Measurements from ENCODE around the gene CBLN3.
A peak's percentile ranks its signal among the peaks of the same experiment; 100 is the strongest.

The CBLN3 gene

DNA sequence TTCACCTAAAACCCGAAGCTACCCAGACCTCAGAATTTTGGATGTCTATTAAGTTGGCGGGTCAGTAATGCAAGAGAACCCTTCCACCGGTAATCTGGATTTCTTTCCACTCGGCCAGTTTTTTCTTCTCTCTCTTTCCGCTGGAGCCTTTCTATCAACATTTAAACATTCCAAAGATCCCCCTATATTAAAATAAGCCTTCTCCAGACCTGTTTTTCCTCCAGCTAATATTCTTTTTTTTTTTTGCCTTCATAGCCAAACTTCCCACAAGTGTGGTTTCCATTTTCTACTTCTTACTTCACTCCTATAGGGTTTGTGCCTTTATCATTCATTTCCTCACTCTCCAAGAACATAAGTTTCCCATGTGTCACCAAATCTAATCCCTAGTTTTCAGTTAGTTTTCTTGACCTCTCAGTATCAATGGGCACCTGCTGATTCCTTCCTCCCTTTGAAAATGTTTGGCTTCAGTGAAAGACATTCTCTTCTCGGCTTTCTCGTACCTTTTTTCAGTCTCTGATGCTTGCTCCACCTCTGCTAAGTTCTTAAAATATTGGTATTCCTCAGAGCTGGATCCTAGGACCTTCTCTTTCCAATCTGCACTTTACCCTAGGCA lies 13.7 kb upstream of the CBLN3 start:
- peaks cover 12% of the 10 kb centered on the region for H3K4me1 ChIP-seq (ENCODE audit: low read length)
- no peak for TF ChIP-seq EZH2phosphoT487 (IDR thresholded peaks at IDR 0.05; ENCODE audit: low read depth)
- TF ChIP-seq, protein P1, sequence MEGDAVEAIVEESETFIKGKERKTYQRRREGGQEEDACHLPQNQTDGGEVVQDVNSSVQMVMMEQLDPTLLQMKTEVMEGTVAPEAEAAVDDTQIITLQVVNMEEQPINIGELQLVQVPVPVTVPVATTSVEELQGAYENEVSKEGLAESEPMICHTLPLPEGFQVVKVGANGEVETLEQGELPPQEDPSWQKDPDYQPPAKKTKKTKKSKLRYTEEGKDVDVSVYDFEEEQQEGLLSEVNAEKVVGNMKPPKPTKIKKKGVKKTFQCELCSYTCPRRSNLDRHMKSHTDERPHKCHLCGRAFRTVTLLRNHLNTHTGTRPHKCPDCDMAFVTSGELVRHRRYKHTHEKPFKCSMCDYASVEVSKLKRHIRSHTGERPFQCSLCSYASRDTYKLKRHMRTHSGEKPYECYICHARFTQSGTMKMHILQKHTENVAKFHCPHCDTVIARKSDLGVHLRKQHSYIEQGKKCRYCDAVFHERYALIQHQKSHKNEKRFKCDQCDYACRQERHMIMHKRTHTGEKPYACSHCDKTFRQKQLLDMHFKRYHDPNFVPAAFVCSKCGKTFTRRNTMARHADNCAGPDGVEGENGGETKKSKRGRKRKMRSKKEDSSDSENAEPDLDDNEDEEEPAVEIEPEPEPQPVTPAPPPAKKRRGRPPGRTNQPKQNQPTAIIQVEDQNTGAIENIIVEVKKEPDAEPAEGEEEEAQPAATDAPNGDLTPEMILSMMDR (IDR thresholded peaks at IDR 0.05; ENCODE audit: low read depth, low read length), result no peak
- peak overlapping the region; percentile 95 for H3K4me3 ChIP-seq (ENCODE audit: low read length)
- H3K27ac ChIP-seq (ENCODE audit: low read length), result peak overlapping the region; percentile 54
- H4K20me1 ChIP-seq (ENCODE audit: insufficient read depth, low read length), result no peaks in the 10 kb centered on the region
- peaks cover 27% of the 10 kb centered on the region for H3K79me2 ChIP-seq (ENCODE audit: low read length)
- H3K27me3 ChIP-seq (ENCODE audit: low read depth, low read length), result no peaks in the 10 kb centered on the region
- H2AFZ ChIP-seq (ENCODE audit: low read depth, low read length), result peak overlapping the region; percentile 69
- peaks cover 27% of the 10 kb centered on the region for H3K36me3 ChIP-seq (replicated peaks; ENCODE audit: low read depth, low read length)
- no peaks in the 10 kb centered on the region for H3K9me3 ChIP-seq (ENCODE audit: insufficient read depth, low read length)
- peak overlapping the region; percentile 91 for H3K4me2 ChIP-seq (ENCODE audit: low read length)
- peak overlapping the region; percentile 88 for H3K9ac ChIP-seq (ENCODE audit: low read length)

DNA sequence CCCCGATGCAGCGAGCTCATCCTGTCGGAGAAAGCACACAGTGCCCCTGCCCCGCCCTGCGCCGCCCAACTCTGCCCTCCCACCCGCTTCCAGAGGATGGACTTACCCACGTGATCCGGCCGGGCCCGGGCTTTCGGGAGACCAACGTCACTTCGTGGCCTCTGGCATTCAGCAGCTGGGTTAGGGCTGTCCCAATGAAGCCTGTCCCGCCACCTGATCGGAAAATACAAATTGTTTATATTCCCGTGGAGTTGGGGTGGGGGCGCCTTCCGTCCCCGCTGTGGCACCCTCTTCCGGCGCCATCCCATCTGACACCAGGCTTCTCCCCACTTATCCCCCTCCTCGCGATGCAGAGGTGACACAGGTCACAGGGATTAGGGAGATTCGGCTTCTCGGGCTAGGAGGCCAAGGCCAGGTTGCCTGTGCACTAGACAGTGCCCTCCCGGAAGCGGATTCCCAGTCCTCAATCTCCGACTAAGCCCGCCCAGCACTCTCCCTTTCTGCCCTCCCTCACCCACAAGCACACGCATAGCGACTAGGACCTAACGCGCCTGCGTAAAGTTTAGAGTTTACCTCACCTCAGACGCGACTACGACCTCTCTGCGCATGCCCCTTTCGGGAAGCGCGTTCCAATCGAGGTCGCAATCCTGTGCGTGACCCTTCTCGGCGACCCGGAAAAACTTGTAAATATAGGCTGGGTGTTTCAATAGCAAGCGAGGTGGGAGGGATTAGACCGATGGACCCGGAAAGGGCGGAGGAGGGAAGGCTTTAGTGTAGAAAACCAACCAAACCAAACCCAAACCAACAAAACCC lies 13.0 kb upstream of the CBLN3 start, which contains the start of gene SDR39U1:
Gene SDR39U1, minus strand, starts transcription at position 537 of the 813 bp plus-strand sequence. Its CDS starts 7 bp downstream, at position 530.
- TF ChIP-seq, protein P1 (IDR thresholded peaks at IDR 0.05; ENCODE audit: low read depth, low read length), result no peak; the same call in 1 of the 2 replicates
- TF ChIP-seq EZH2phosphoT487 (IDR thresholded peaks at IDR 0.05; ENCODE audit: low read depth), result no peak

DNA sequence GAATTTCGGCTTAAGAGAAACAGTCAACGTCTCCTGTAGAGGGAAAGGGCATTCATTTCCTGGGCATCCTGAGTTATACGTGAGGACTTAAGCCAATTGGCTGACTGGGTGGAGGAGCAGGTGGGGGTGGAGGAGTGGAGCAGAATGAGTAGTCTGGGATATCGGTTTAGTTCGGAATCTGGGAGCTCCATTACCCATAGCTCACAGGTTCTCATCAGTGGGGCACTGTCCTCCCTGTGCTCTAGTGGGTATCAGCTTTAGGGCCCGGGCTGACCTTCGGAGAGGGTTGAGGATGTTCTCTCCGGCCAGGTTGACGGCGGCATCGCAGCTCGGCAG lies 12.4 kb upstream of the CBLN3 start:
- peak overlapping the region; percentile 99 for H3K9ac ChIP-seq (ENCODE audit: low read length)
- H3K9me3 ChIP-seq (ENCODE audit: insufficient read depth, low read length), result no peaks in the 10 kb centered on the region
- H2AFZ ChIP-seq (ENCODE audit: low read depth, low read length), result no peak overlapping the region
- no peaks in the 10 kb centered on the region for H3K27me3 ChIP-seq (ENCODE audit: low read depth, low read length)
- H3K27ac ChIP-seq (ENCODE audit: low read length), result peak overlapping the region; percentile 85
- no peaks in the 10 kb centered on the region for H4K20me1 ChIP-seq (ENCODE audit: insufficient read depth, low read length)
- H3K4me1 ChIP-seq (ENCODE audit: low read length), result peaks cover 12% of the 10 kb centered on the region
- H3K36me3 ChIP-seq (replicated peaks; ENCODE audit: low read depth, low read length), result peaks cover 40% of the 10 kb centered on the region
- peak overlapping the region; percentile 95 for H3K4me3 ChIP-seq (ENCODE audit: low read length)
- TF ChIP-seq, protein P1 (IDR thresholded peaks at IDR 0.05; ENCODE audit: low read depth, low read length), result no peak
- no peak for TF ChIP-seq EZH2phosphoT487 (IDR thresholded peaks at IDR 0.05; ENCODE audit: low read depth)
- peaks cover 27% of the 10 kb centered on the region for H3K79me2 ChIP-seq (ENCODE audit: low read length)
- H3K4me2 ChIP-seq (ENCODE audit: low read length), result peak overlapping the region; percentile 98

More for the DNA sequence above, 13.0 kb upstream of the CBLN3 start, which contains the start of gene SDR39U1:
- Histone ChIP-seq H3K4me2 (ENCODE audit: low read length) (peak within 1 kb of the TSS; percentile 98), H3K36me3 (replicated peaks; ENCODE audit: low read depth, low read length) (peaks cover 34% of the 10 kb centered on the region), H2AFZ (ENCODE audit: low read depth, low read length) (peak within 1 kb of the TSS; percentile 79), H3K27me3 (ENCODE audit: low read depth, low read length) (no peaks in the 10 kb centered on the region), H3K79me2 (ENCODE audit: low read length) (peaks cover 27% of the 10 kb centered on the region), H3K4me3 (ENCODE audit: low read length) (peak within 1 kb of the TSS; percentile 95), H4K20me1 (ENCODE audit: insufficient read depth, low read length) (no peaks in the 10 kb centered on the region), H3K9ac (ENCODE audit: low read length) (peak within 1 kb of the TSS; percentile 99), H3K27ac (ENCODE audit: low read length) (peak within 1 kb of the TSS; percentile 85), H3K9me3 (ENCODE audit: insufficient read depth, low read length) (no peaks in the 10 kb centered on the region), H3K4me1 (ENCODE audit: low read length) (peaks cover 12% of the 10 kb centered on the region)

DNA sequence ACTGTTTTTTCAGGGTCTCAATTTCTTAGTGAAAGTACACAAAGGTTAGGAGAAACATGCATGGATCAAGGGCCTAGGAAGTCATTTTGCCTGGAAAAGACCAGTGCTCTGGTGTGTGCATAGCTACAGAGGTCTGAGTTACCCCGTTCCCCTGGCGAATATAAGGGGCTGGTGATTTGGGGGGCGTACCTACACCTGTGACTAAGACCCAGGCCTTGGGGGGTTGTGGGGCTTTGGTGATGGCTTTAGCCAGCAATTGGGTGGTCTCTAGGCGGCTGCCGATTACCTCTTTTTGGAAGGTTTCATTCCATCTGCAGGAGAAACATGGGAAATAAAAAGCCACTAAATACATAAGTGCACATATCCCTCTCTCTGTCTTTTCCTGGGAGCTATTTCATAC lies 12.0 kb upstream of the CBLN3 start:
- H3K27me3 ChIP-seq (ENCODE audit: low read depth, low read length), result no peaks in the 10 kb centered on the region
- H3K27ac ChIP-seq (ENCODE audit: low read length), result peak overlapping the region; percentile 85; the same call in 1 of the 2 replicates
- TF ChIP-seq EZH2phosphoT487 (IDR thresholded peaks at IDR 0.05; ENCODE audit: low read depth), result no peak
- TF ChIP-seq, protein P1 (IDR thresholded peaks at IDR 0.05; ENCODE audit: low read depth, low read length), result no peak
- peaks cover 27% of the 10 kb centered on the region for H3K79me2 ChIP-seq (ENCODE audit: low read length)
- H3K4me1 ChIP-seq (ENCODE audit: low read length), result peaks cover 12% of the 10 kb centered on the region
- H2AFZ ChIP-seq (ENCODE audit: low read depth, low read length), result no peak overlapping the region
- peak overlapping the region; percentile 99 for H3K9ac ChIP-seq (ENCODE audit: low read length)
- peak overlapping the region; percentile 95 for H3K4me3 ChIP-seq (ENCODE audit: low read length)
- peak overlapping the region; percentile 98 for H3K4me2 ChIP-seq (ENCODE audit: low read length)
- no peaks in the 10 kb centered on the region for H3K9me3 ChIP-seq (ENCODE audit: insufficient read depth, low read length)
- no peaks in the 10 kb centered on the region for H4K20me1 ChIP-seq (ENCODE audit: insufficient read depth, low read length)
- peaks cover 41% of the 10 kb centered on the region for H3K36me3 ChIP-seq (replicated peaks; ENCODE audit: low read depth, low read length)

All from OCI-LY3 (cell line).